Measurements from ENCODE around the gene HECW1. TPM values are rescaled to one million over a fixed set of nuclear protein-coding genes. Genes with fewer than 3 reads are reported as not detected.

Gene HECW1
- total and polyA plus RNA-seq, 4 donors: 0.05 TPM; not detected in 3

- WGBS: 81% methylated on average over 5 of the region's 5 CpGs
- H3K27ac ChIP-seq (ENCODE audit: low read depth in 1 of 2, low read length in 2 of 2): no peak overlapping the region
- no peak overlapping the region for H3K4me3 ChIP-seq (ENCODE audit: low read depth in 1 of 3, low read length in 3 of 3)
- no peaks in the 10 kb centered on the region for H3K4me1 ChIP-seq (ENCODE audit: control insufficient read depth in 4 of 4, insufficient read depth in 4 of 4, low read length in 3 of 4)
- no peaks in the 10 kb centered on the region for H3K9me3 ChIP-seq (ENCODE audit: control insufficient read depth in 4 of 4, low read length in 3 of 4)
- H3K9ac ChIP-seq (ENCODE audit: low read depth in 1 of 2, low read length in 2 of 2): no peak overlapping the region
- TF ChIP-seq ZBTB33 (IDR thresholded peaks at IDR 0.05): no peak
- no peak for TF ChIP-seq MAX (IDR thresholded peaks at IDR 0.05)
- TF ChIP-seq FOXA2 (IDR thresholded peaks at IDR 0.05): no peak
- no peak for TF ChIP-seq CTCF (IDR thresholded peaks at IDR 0.05; ENCODE audit: low read depth, low read length, missing input control)
- no peak for TF ChIP-seq YY1 (IDR thresholded peaks at IDR 0.05)
- no peak for TF ChIP-seq JUND (IDR thresholded peaks at IDR 0.05)
- no peak for TF ChIP-seq RXRA (IDR thresholded peaks at IDR 0.05)
- no peak for TF ChIP-seq HNF4A (conservative IDR thresholded peaks at IDR 0.05)
- TF ChIP-seq REST (IDR thresholded peaks at IDR 0.05): no peak
- no peak for TF ChIP-seq ATF3 (IDR thresholded peaks at IDR 0.05)
- no peak for TF ChIP-seq GABPA (IDR thresholded peaks at IDR 0.05 in 1 of 2, conservative IDR thresholded peaks at IDR 0.05 in 1 of 2)
- TF ChIP-seq HNF4G (IDR thresholded peaks at IDR 0.05): no peak
- no peak for DNase-seq (ENCODE audit: low spot score)
- H3K27me3 ChIP-seq (ENCODE audit: control insufficient read depth in 4 of 4, insufficient read depth in 4 of 4, low read length in 3 of 4): no peaks in the 10 kb centered on the region
- H3K36me3 ChIP-seq (ENCODE audit: control insufficient read depth in 4 of 4, insufficient read depth in 3 of 4, low read depth in 1 of 4, low read length in 3 of 4): no peaks in the 10 kb centered on the region
Measured at GRCh38 chr7:43470110-43470509, 357.7 kb downstream of the HECW1 start.

- Histone ChIP-seq H3K9ac (ENCODE audit: low read depth in 1 of 2, low read length in 2 of 2) (no peak overlapping the region), H3K36me3 (ENCODE audit: control insufficient read depth in 4 of 4, insufficient read depth in 3 of 4, low read depth in 1 of 4, low read length in 3 of 4) (no peaks in the 10 kb centered on the region), H3K9me3 (ENCODE audit: control insufficient read depth in 4 of 4, low read length in 3 of 4) (no peaks in the 10 kb centered on the region), H3K27ac (ENCODE audit: low read depth in 1 of 2, low read length in 2 of 2) (no peak overlapping the region), H3K4me1 (ENCODE audit: control insufficient read depth in 4 of 4, insufficient read depth in 4 of 4, low read length in 3 of 4) (no peaks in the 10 kb centered on the region), H3K27me3 (ENCODE audit: control insufficient read depth in 4 of 4, insufficient read depth in 4 of 4, low read length in 3 of 4) (no peaks in the 10 kb centered on the region), H3K4me3 (ENCODE audit: low read depth in 1 of 3, low read length in 3 of 3) (no peak overlapping the region)
- DNase-seq (ENCODE audit: low spot score): no peak
- 94% methylated on average over 1 of the region's 1 CpG for WGBS
- TF ChIP-seq JUND (IDR thresholded peaks at IDR 0.05) (no peak), ATF3 (IDR thresholded peaks at IDR 0.05) (no peak), HNF4A (conservative IDR thresholded peaks at IDR 0.05) (no peak), CTCF (IDR thresholded peaks at IDR 0.05; ENCODE audit: low read depth, low read length, missing input control) (no peak), YY1 (IDR thresholded peaks at IDR 0.05) (no peak), HNF4G (IDR thresholded peaks at IDR 0.05) (no peak)
Measured at GRCh38 chr7:43475983-43476382, 363.5 kb downstream of the HECW1 start.
